COLO668 (cell line): ENCODE results near the gene COL5A1.

ENCODE experiments used
- DNase-seq: peaks from one replicate; lab custom pipeline; 2025; ENCODE audit not compliant: unreplicated experiment; lab: John Stamatoyannopoulos, UW

The COL5A1 gene

GRCh38 chr9:134868751-134869553, 227.3 kb downstream of the COL5A1 start:
- no peak for DNase-seq

- DNase-seq = no peak
Measured at GRCh38 chr9:134869554-134870300, 228.1 kb downstream of the COL5A1 start.

GRCh38 chr9:134870301-134870694, 228.7 kb downstream of the COL5A1 start:
- no peak for DNase-seq

- no peak for DNase-seq
Measured at GRCh38 chr9:134870746-134871662, 229.4 kb downstream of the COL5A1 start.

GRCh38 chr9:134871697-134872340, 230.2 kb downstream of the COL5A1 start:
- no peak for DNase-seq

GRCh38 chr9:134872482-134873231, 231.1 kb downstream of the COL5A1 start:
- DNase-seq = no peak

- no peak for DNase-seq
Measured at GRCh38 chr9:134875371-134875770, 233.8 kb downstream of the COL5A1 start.

- no peak for DNase-seq
Measured at GRCh38 chr9:134877541-134877940, 235.9 kb downstream of the COL5A1 start.

- DNase-seq = no peak
Measured at GRCh38 chr9:134879664-134880483, 238.3 kb downstream of the COL5A1 start.

- DNase-seq = no peak
Measured at GRCh38 chr9:134880484-134881312, 239.1 kb downstream of the COL5A1 start, which contains the start of gene FCN2. FCN2 (plus strand) TSS chr9:134880810; CDS start chr9:134880822, 12 bp downstream.

- DNase-seq = no peak
Measured at GRCh38 chr9:134881313-134881670, 239.7 kb downstream of the COL5A1 start.

GRCh38 chr9:134882204-134882785, 240.7 kb downstream of the COL5A1 start:
- no peak for DNase-seq

GRCh38 chr9:134883040-134883782, 241.6 kb downstream of the COL5A1 start:
- no peak for DNase-seq

- no peak for DNase-seq
Measured at GRCh38 chr9:134884492-134884891, 242.9 kb downstream of the COL5A1 start.

GRCh38 chr9:134885001-134885678, 243.5 kb downstream of the COL5A1 start:
- DNase-seq = no peak

- no peak for DNase-seq
Measured at GRCh38 chr9:134885679-134886412, 244.2 kb downstream of the COL5A1 start.
